HEK293 (cell line): ENCODE measurements around the gene MFSD11.
A peak's percentile ranks its signal among the peaks of the same experiment; 100 is the strongest.

Source experiments
- GLIS2 ChIP-seq: fragments of 450-650 bp; formaldehyde crosslinking; IDR thresholded peaks from 2 replicates; pipeline ENCODE4 v1.5.1; 2016; ENCODE audit warnings: missing biosample characterization, missing genetic modification characterization
- KLF9 ChIP-seq: fragments of 450-650 bp; formaldehyde crosslinking; IDR thresholded peaks from 2 replicates; pipeline ENCODE4 v1.5.1; 2016; ENCODE audit warnings: missing biosample characterization, missing genetic modification characterization, low read depth
- OVOL3 ChIP-seq: fragments of 450-650 bp; formaldehyde crosslinking; IDR thresholded peaks from 2 replicates; pipeline ENCODE4 v1.5.1; 2016; ENCODE audit warnings: missing biosample characterization, missing genetic modification characterization
- TRIM28 ChIP-seq: IDR thresholded peaks from 2 replicates; pipeline ENCODE4 v1.6.1; 2011; ENCODE audit warnings: low read length, control low read depth, borderline replicate concordance
- ZFP37 ChIP-seq: fragments of 450-650 bp; formaldehyde crosslinking; IDR thresholded peaks from 2 replicates; pipeline ENCODE4 v1.5.1; 2016; ENCODE audit warnings: missing biosample characterization, missing genetic modification characterization
- ZNF169 ChIP-seq: fragments of 450-650 bp; formaldehyde crosslinking; IDR thresholded peaks from 2 replicates; pipeline ENCODE4 v1.5.1; 2016; ENCODE audit warnings: missing biosample characterization, missing genetic modification characterization
- ZNF2 ChIP-seq: fragments of 450-650 bp; formaldehyde crosslinking; IDR thresholded peaks from 2 replicates; pipeline ENCODE4 v1.5.1; 2016; ENCODE audit warnings: missing biosample characterization, missing genetic modification characterization
- ZNF214 ChIP-seq: fragments of 450-650 bp; formaldehyde crosslinking; IDR thresholded peaks from 2 replicates; pipeline ENCODE4 v1.5.1; 2017; ENCODE audit warnings: missing biosample characterization, mild to moderate bottlenecking, missing genetic modification characterization, borderline replicate concordance
- ZNF26 ChIP-seq: fragments of 450-650 bp; formaldehyde crosslinking; IDR thresholded peaks from 2 replicates; pipeline ENCODE4 v1.5.1; 2016; ENCODE audit warnings: missing biosample characterization, missing genetic modification characterization
- ZNF391 ChIP-seq: fragments of 450-650 bp; formaldehyde crosslinking; IDR thresholded peaks from 2 replicates; pipeline ENCODE4 v1.5.1; 2016; ENCODE audit warnings: low read depth, missing biosample characterization, missing genetic modification characterization, borderline replicate concordance
- ZNF404 ChIP-seq: fragments of 450-650 bp; formaldehyde crosslinking; IDR thresholded peaks from 2 replicates; pipeline ENCODE4 v1.5.1; 2017; ENCODE audit warnings: missing biosample characterization, missing genetic modification characterization
- ZNF433 ChIP-seq: fragments of 450-650 bp; formaldehyde crosslinking; IDR thresholded peaks from 2 replicates; pipeline ENCODE4 v1.5.1; 2016; ENCODE audit warnings: missing biosample characterization, missing genetic modification characterization, low read depth
- ZNF530 ChIP-seq: fragments of 450-650 bp; formaldehyde crosslinking; IDR thresholded peaks from 2 replicates; pipeline ENCODE4 v1.5.1; 2016; ENCODE audit warnings: low read depth, missing biosample characterization, missing genetic modification characterization
- ZNF549 ChIP-seq: fragments of 450-650 bp; IDR thresholded peaks from 2 replicates; pipeline ENCODE4 v1.5.1; 2018; ENCODE audit warnings: missing biosample characterization, missing genetic modification characterization, mild to moderate bottlenecking, inconsistent platforms, moderate library complexity
- ZNF701 ChIP-seq: fragments of 450-650 bp; formaldehyde crosslinking; IDR thresholded peaks from 2 replicates; pipeline ENCODE4 v1.5.1; 2016; ENCODE audit warnings: missing biosample characterization, missing genetic modification characterization
- ZNF768 ChIP-seq: fragments of 450-650 bp; formaldehyde crosslinking; IDR thresholded peaks from 2 replicates; pipeline ENCODE4 v1.5.1; 2018; ENCODE audit warnings: missing biosample characterization, mild to moderate bottlenecking, missing genetic modification characterization
- ZNF843 ChIP-seq: fragments of 450-650 bp; formaldehyde crosslinking; IDR thresholded peaks from 2 replicates; pipeline ENCODE4 v1.5.1; 2016; ENCODE audit warnings: missing biosample characterization, missing genetic modification characterization
- TF ChIP-seq, protein P1 (sequence below): fragments of 450-650 bp; formaldehyde crosslinking; IDR thresholded peaks from 2 replicates; pipeline ENCODE4 v1.5.1; 2016; ENCODE audit warnings: missing biosample characterization, missing genetic modification characterization
- TF ChIP-seq, protein P2 (sequence below): fragments of 450-650 bp; formaldehyde crosslinking; IDR thresholded peaks from 2 replicates; pipeline ENCODE4 v1.5.1; 2016; ENCODE audit warnings: missing biosample characterization, missing genetic modification characterization, borderline replicate concordance
- TF ChIP-seq, protein P3 (sequence below): fragments of 450-650 bp; formaldehyde crosslinking; IDR thresholded peaks from 2 replicates; pipeline ENCODE4; 2016; ENCODE audit warnings: missing biosample characterization, missing genetic modification characterization
- TF ChIP-seq, protein P4 (sequence below): fragments of 450-650 bp; formaldehyde crosslinking; IDR thresholded peaks from 2 replicates; pipeline ENCODE4 v1.5.1; 2017; ENCODE audit warnings: missing biosample characterization, mild to moderate bottlenecking, missing genetic modification characterization, moderate library complexity
- TF ChIP-seq, protein P5 (sequence below): fragments of 450-650 bp; formaldehyde crosslinking; IDR thresholded peaks from 2 replicates; pipeline ENCODE4 v1.5.1; 2016; ENCODE audit warnings: missing biosample characterization, missing genetic modification characterization
- TF ChIP-seq, protein P6 (sequence below): fragments of 450-650 bp; formaldehyde crosslinking; optimal IDR thresholded peaks from 2 replicates; pipeline ENCODE3; 2016; ENCODE audit warnings: missing biosample characterization, mild to moderate bottlenecking, missing genetic modification characterization

Gene MFSD11

GRCh38 chr17:76726776-76727718 lies 10.9 kb upstream of the MFSD11 start, which contains the start of gene METTL23 (continued):
- TF ChIP-seq, protein P1, sequence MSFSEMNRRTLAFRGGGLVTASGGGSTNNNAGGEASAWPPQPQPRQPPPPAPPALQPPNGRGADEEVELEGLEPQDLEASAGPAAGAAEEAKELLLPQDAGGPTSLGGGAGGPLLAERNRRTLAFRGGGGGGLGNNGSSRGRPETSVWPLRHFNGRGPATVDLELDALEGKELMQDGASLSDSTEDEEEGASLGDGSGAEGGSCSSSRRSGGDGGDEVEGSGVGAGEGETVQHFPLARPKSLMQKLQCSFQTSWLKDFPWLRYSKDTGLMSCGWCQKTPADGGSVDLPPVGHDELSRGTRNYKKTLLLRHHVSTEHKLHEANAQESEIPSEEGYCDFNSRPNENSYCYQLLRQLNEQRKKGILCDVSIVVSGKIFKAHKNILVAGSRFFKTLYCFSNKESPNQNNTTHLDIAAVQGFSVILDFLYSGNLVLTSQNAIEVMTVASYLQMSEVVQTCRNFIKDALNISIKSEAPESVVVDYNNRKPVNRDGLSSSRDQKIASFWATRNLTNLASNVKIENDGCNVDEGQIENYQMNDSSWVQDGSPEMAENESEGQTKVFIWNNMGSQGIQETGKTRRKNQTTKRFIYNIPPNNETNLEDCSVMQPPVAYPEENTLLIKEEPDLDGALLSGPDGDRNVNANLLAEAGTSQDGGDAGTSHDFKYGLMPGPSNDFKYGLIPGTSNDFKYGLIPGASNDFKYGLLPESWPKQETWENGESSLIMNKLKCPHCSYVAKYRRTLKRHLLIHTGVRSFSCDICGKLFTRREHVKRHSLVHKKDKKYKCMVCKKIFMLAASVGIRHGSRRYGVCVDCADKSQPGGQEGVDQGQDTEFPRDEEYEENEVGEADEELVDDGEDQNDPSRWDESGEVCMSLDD (tag by site-specific recombination) = no peak; the same call in 1 of the 2 replicates
- TF ChIP-seq ZNF214 (tag by site-specific recombination) (no peak), ZNF404 (tag by site-specific recombination) (no peak), KLF9 (tag by site-specific recombination) (no peak; the same call in 1 of the 2 replicates), TRIM28 (no peak), ZNF169 (no peak), ZFP37 (tag by site-specific recombination) (peak; percentile 77; the same call in 1 of the 2 replicates), ZNF433 (tag by site-specific recombination) (no peak), ZNF530 (tag by site-specific recombination) (no peak), ZNF701 (tag by site-specific recombination) (no peak), ZNF549 (no peak), ZNF843 (peak; percentile 45; the same call in 1 of the 2 replicates), ZNF391 (peak; percentile 61; the same call in 1 of the 2 replicates), GLIS2 (tag by site-specific recombination) (0 out of 2 replicates have a peak, but pooled peaks have one; percentile 69), ZNF26 (tag by site-specific recombination) (no peak), ZNF2 (tag by site-specific recombination) (peak; percentile 58; the same call in 1 of the 2 replicates), ZNF768 (tag by site-specific recombination) (no peak), OVOL3 (tag by site-specific recombination) (no peak)
- TF ChIP-seq, protein P2, sequence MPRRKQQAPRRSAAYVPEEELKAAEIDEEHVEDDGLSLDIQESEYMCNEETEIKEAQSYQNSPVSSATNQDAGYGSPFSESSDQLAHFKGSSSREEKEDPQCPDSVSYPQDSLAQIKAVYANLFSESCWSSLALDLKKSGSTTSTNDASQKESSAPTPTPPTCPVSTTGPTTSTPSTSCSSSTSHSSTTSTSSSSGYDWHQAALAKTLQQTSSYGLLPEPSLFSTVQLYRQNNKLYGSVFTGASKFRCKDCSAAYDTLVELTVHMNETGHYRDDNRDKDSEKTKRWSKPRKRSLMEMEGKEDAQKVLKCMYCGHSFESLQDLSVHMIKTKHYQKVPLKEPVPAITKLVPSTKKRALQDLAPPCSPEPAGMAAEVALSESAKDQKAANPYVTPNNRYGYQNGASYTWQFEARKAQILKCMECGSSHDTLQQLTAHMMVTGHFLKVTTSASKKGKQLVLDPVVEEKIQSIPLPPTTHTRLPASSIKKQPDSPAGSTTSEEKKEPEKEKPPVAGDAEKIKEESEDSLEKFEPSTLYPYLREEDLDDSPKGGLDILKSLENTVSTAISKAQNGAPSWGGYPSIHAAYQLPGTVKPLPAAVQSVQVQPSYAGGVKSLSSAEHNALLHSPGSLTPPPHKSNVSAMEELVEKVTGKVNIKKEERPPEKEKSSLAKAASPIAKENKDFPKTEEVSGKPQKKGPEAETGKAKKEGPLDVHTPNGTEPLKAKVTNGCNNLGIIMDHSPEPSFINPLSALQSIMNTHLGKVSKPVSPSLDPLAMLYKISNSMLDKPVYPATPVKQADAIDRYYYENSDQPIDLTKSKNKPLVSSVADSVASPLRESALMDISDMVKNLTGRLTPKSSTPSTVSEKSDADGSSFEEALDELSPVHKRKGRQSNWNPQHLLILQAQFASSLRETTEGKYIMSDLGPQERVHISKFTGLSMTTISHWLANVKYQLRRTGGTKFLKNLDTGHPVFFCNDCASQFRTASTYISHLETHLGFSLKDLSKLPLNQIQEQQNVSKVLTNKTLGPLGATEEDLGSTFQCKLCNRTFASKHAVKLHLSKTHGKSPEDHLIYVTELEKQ (tag by site-specific recombination) = no peak
- TF ChIP-seq, protein P3, sequence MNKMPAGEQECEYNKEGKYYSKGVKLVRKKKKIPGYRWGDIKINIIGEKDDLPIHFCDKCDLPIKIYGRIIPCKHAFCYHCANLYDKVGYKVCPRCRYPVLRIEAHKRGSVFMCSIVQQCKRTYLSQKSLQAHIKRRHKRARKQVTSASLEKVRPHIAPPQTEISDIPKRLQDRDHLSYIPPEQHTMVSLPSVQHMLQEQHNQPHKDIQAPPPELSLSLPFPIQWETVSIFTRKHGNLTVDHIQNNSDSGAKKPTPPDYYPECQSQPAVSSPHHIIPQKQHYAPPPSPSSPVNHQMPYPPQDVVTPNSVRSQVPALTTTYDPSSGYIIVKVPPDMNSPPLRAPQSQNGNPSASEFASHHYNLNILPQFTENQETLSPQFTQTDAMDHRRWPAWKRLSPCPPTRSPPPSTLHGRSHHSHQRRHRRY (tag by site-specific recombination) = no peak
- TF ChIP-seq, protein P4, sequence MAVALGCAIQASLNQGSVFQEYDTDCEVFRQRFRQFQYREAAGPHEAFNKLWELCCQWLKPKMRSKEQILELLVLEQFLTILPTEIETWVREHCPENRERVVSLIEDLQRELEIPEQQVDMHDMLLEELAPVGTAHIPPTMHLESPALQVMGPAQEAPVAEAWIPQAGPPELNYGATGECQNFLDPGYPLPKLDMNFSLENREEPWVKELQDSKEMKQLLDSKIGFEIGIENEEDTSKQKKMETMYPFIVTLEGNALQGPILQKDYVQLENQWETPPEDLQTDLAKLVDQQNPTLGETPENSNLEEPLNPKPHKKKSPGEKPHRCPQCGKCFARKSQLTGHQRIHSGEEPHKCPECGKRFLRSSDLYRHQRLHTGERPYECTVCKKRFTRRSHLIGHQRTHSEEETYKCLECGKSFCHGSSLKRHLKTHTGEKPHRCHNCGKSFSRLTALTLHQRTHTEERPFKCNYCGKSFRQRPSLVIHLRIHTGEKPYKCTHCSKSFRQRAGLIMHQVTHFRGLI (tag by site-specific recombination) = peak; percentile 82; the same call in 1 of the 2 replicates
- TF ChIP-seq, protein P5, sequence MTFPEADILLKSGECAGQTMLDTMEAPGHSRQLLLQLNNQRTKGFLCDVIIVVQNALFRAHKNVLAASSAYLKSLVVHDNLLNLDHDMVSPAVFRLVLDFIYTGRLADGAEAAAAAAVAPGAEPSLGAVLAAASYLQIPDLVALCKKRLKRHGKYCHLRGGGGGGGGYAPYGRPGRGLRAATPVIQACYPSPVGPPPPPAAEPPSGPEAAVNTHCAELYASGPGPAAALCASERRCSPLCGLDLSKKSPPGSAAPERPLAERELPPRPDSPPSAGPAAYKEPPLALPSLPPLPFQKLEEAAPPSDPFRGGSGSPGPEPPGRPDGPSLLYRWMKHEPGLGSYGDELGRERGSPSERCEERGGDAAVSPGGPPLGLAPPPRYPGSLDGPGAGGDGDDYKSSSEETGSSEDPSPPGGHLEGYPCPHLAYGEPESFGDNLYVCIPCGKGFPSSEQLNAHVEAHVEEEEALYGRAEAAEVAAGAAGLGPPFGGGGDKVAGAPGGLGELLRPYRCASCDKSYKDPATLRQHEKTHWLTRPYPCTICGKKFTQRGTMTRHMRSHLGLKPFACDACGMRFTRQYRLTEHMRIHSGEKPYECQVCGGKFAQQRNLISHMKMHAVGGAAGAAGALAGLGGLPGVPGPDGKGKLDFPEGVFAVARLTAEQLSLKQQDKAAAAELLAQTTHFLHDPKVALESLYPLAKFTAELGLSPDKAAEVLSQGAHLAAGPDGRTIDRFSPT (tag by site-specific recombination) = peak; percentile 97
- TF ChIP-seq, protein P6, sequence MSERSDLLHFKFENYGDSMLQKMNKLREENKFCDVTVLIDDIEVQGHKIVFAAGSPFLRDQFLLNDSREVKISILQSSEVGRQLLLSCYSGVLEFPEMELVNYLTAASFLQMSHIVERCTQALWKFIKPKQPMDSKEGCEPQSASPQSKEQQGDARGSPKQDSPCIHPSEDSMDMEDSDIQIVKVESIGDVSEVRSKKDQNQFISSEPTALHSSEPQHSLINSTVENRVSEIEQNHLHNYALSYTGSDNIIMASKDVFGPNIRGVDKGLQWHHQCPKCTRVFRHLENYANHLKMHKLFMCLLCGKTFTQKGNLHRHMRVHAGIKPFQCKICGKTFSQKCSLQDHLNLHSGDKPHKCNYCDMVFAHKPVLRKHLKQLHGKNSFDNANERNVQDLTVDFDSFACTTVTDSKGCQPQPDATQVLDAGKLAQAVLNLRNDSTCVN = peak; percentile 88
